GM12878 (cell line): Measurements from ENCODE around the gene ZNF385C. TPM values are rescaled to one million over a fixed set of nuclear protein-coding genes. Genes with fewer than 3 reads are reported as not detected.

Source experiments
- ATAC-seq: fragments of 200-7000 bp; cut with Tn5 transposase; 3 replicates; pipeline ENCODE4 v1.9.1; 2020; ENCODE audit warnings: mild to moderate bottlenecking, moderate library complexity
- BruUV-seq: library from RNA; stranded (reverse); fragments of 400-500 nt; replicated peaks from 2 replicates; lab custom pipeline; 2021; lab: Mats Ljungman, UMichigan
- CTCF ChIA-PET: fragments of 300-600 bp; sonication (Branson Sonifier 250); formaldehyde crosslinking; extraction: SDS; loops from one replicate; lab custom pipeline; 2021; ENCODE audit warnings: inconsistent platforms; lab: Yijun Ruan, JAX
- POLR2A ChIA-PET: fragments of 350-600 bp; formaldehyde crosslinking; extraction: SDS; loops from one replicate; lab custom pipeline; 2021; ENCODE audit warnings: inconsistent platforms; lab: Charles Lee
- RAD21 ChIA-PET: fragments of 300-600 bp; sonication (Branson Sonifier 250); formaldehyde crosslinking; loops from one replicate; lab custom pipeline; 2023; ENCODE audit warnings: antibody characterized with exemption; ENCODE audit not compliant: unreplicated experiment; lab: Charles Lee
- SMC1A ChIA-PET: fragments of 300-600 bp; sonication (Branson Sonifier 250); formaldehyde crosslinking; loops from one replicate; lab custom pipeline; 2023; ENCODE audit not compliant: unreplicated experiment, uncharacterized antibody; lab: Charles Lee
- DNase-seq: peaks from one replicate; pipeline ENCODE4 v3.0.0-alpha.2; 2011; ENCODE audit warnings: low read depth, low spot score
- FAIRE-seq: peaks from 3 replicates; lab custom pipeline; 2011; peaks lifted over from hg19 to GRCh38; lab: Jason Lieb, UNC
- H2AFZ ChIP-seq: 2 replicates; pipeline ENCODE4 v1.6.0; 2011; ENCODE audit warnings: low read depth, low read length, control low read depth; ENCODE audit not compliant: control insufficient read depth
- H3K27ac ChIP-seq: 2 replicates; pipeline ENCODE4 v1.5.1; 2011; ENCODE audit warnings: control low read depth; ENCODE audit not compliant: control insufficient read depth, insufficient read depth
- H3K27me3 ChIP-seq, 2 experiments: replicated peaks in 1 of 2; 2 replicates each; pipeline versions ENCODE4 v1.6.0 to v1.6.1; 2011; ENCODE audit warnings: low read length in 1 of 2; ENCODE audit not compliant: control insufficient read depth in 2 of 2, insufficient read depth in 2 of 2
- H3K36me3 ChIP-seq, 2 experiments: 2 replicates each; pipeline ENCODE4 v1.5.1; 2011; ENCODE audit warnings: low read length in 1 of 2; ENCODE audit not compliant: control insufficient read depth in 2 of 2, insufficient read depth in 2 of 2
- H3K4me1 ChIP-seq: 2 replicates; pipeline ENCODE4 v1.6.1; 2011; ENCODE audit warnings: mild to moderate bottlenecking, low read length, moderate library complexity, mixed read lengths; ENCODE audit not compliant: control insufficient read depth, insufficient read depth
- H3K4me2 ChIP-seq: 2 replicates; pipeline ENCODE4 v1.6.0; 2011; ENCODE audit warnings: control low read depth; ENCODE audit not compliant: control insufficient read depth, insufficient read depth
- H3K4me3 ChIP-seq: fragments of 200-600 bp; sonication (generic); 2 replicates; pipeline ENCODE4 v1.5.1; 2016
- H3K79me2 ChIP-seq: 2 replicates; pipeline ENCODE4 v1.6.0; 2011; ENCODE audit warnings: low read length; ENCODE audit not compliant: control insufficient read depth, insufficient read depth
- H3K9ac ChIP-seq: 2 replicates; pipeline ENCODE4 v1.8.0; 2011; ENCODE audit warnings: low read length, control low read depth, mixed read lengths; ENCODE audit not compliant: control insufficient read depth, insufficient read depth
- H3K9me3 ChIP-seq: replicated peaks from 3 replicates; pipeline ENCODE4 v1.5.1; 2011; ENCODE audit warnings: mild to moderate bottlenecking, low read length; ENCODE audit not compliant: control insufficient read depth, insufficient read depth
- H4K20me1 ChIP-seq: 2 replicates; pipeline ENCODE4 v1.6.0; 2011; ENCODE audit not compliant: control insufficient read depth, insufficient read depth
- ATF7 ChIP-seq: fragments of 450-650 bp; IDR thresholded peaks from 2 replicates; pipeline ENCODE4 v1.6.1; 2016; ENCODE audit warnings: low read depth, mild to moderate bottlenecking
- CHD4 ChIP-seq: fragments of 200-600 bp; sonication (generic); IDR thresholded peaks from 2 replicates; pipeline ENCODE4 v1.6.1; 2016; ENCODE audit warnings: mild to moderate bottlenecking
- ESRRA ChIP-seq: IDR thresholded peaks from 2 replicates; pipeline ENCODE4 v1.6.1; 2012; ENCODE audit warnings: mild to moderate bottlenecking, low read length, improper control_type of control experiment
- HCFC1 ChIP-seq: fragments of 150-350 bp; IDR thresholded peaks from 2 replicates; pipeline ENCODE4 v1.6.1; 2014; ENCODE audit warnings: low read length
- IKZF1 ChIP-seq: fragments of 450-650 bp; conservative IDR thresholded peaks from 2 replicates; pipeline ENCODE4 v1.6.1; 2017; ENCODE audit warnings: antibody characterized with exemption, mild to moderate bottlenecking
- IKZF2 ChIP-seq, 2 experiments: fragments of 450-650 bp; IDR thresholded peaks; 2 replicates each; pipeline ENCODE4 v1.6.1; 2017; ENCODE audit warnings: mild to moderate bottlenecking in 2 of 2, moderate library complexity in 2 of 2
- NFYA ChIP-seq: IDR thresholded peaks from 2 replicates; pipeline ENCODE4 v1.6.1; 2011; ENCODE audit warnings: low read depth, mild to moderate bottlenecking, low read length, improper control_type of control experiment, borderline replicate concordance
- NFYB ChIP-seq: IDR thresholded peaks from 2 replicates; pipeline ENCODE4 v1.6.1; 2011; ENCODE audit warnings: low read depth, mild to moderate bottlenecking, low read length, improper control_type of control experiment, moderate library complexity; ENCODE audit not compliant: insufficient read depth
- NRF1 ChIP-seq: conservative IDR thresholded peaks from 2 replicates; pipeline ENCODE4 v1.6.1; 2011; ENCODE audit warnings: mild to moderate bottlenecking, low read depth, low read length, improper control_type of control experiment
- PAX5 ChIP-seq: IDR thresholded peaks from 2 replicates; pipeline ENCODE4 v1.6.1; 2011; ENCODE audit warnings: low read depth, low read length, borderline replicate concordance
- TBL1XR1 ChIP-seq: IDR thresholded peaks from 2 replicates; pipeline ENCODE4 v1.6.1; 2012; ENCODE audit warnings: low read depth, low read length, improper control_type of control experiment
- ZNF384 ChIP-seq: IDR thresholded peaks from 2 replicates; pipeline ENCODE4 v1.6.1; 2012; ENCODE audit warnings: low read depth, mild to moderate bottlenecking, low read length, improper control_type of control experiment, borderline replicate concordance
- WGBS: methylation state at CpG from one replicate; pipeline ENCODE4 v1.1.6; 2016; ENCODE audit warnings: low lambda C conversion rate; ENCODE audit not compliant: insufficient replicate concordance, insufficient coverage; ENCODE audit errors: missing lambda C conversion rate; 5-methylcytosine and 5-hydroxymethylcytosine counted together
- in situ Hi-C: fragments of 300-500 bp; cut with MboI; formaldehyde crosslinking; loops from 9 replicates; pipeline ENCODE4 v1.14.3; 2018; ENCODE audit warnings: mixed read lengths
- intact Hi-C: fragments of 100-400 bp; cut with micrococcal nuclease; formaldehyde crosslinking; loops from one replicate; pipeline ENCODE4 v1.14.2; 2022; ENCODE audit not compliant: unreplicated experiment
- polyA plus RNA-seq, 11 experiments: library from polyadenylated mRNA; depleted of rRNA in 4 of 11; unstranded in 6 of 11; stranded (reverse) in 5 of 11; fragments of >200 nt; fragmentation: Nextera tagmentation in 4 of 11; fragmentation: Illumina TruSeq in 1 of 11; extraction: Ambion mirVana in 4 of 11; extraction: Trizol in 1 of 11; gene quantifications; 1 replicate in 1 of 11; 2 replicates in 10 of 11; pipeline versions ENCODE4 v1.2.1 to v1.2.3, GENCODE V29; 2011 to 2016; ENCODE audit warnings: inconsistent platforms in 2 of 11, missing spikeins in 2 of 11, low read depth in 1 of 11
- total RNA-seq, 4 experiments: library from RNA; depleted of rRNA in 3 of 4; stranded (reverse); fragments of >200 nt in 3 of 4; fragmentation: Illumina TruSeq in 1 of 4; extraction: Trizol in 1 of 4; gene quantifications; 2 replicates each; pipeline versions ENCODE4 v1.2.1 to v1.2.3, GENCODE V29; 2013 to 2021
- TF ChIP-seq, protein P1 (sequence below): fragments of 450-650 bp; IDR thresholded peaks from 2 replicates; pipeline ENCODE4 v1.6.1; 2017; ENCODE audit warnings: antibody characterized with exemption, mild to moderate bottlenecking, moderate library complexity
- TF ChIP-seq, protein P2 (sequence below): fragments of 450-650 bp; formaldehyde crosslinking; IDR thresholded peaks from 2 replicates; pipeline ENCODE4 v1.5.0; 2022; ENCODE audit warnings: mild to moderate bottlenecking, missing genetic modification characterization

ZNF385C gene
- total and polyA plus RNA-seq, 10 of the 15 experiments (the other 5 are each of a cell fraction or from before 2014, with no cell fraction given) = 0.06 to 0.20 (median 0.07) TPM; not detected in 5

DNA sequence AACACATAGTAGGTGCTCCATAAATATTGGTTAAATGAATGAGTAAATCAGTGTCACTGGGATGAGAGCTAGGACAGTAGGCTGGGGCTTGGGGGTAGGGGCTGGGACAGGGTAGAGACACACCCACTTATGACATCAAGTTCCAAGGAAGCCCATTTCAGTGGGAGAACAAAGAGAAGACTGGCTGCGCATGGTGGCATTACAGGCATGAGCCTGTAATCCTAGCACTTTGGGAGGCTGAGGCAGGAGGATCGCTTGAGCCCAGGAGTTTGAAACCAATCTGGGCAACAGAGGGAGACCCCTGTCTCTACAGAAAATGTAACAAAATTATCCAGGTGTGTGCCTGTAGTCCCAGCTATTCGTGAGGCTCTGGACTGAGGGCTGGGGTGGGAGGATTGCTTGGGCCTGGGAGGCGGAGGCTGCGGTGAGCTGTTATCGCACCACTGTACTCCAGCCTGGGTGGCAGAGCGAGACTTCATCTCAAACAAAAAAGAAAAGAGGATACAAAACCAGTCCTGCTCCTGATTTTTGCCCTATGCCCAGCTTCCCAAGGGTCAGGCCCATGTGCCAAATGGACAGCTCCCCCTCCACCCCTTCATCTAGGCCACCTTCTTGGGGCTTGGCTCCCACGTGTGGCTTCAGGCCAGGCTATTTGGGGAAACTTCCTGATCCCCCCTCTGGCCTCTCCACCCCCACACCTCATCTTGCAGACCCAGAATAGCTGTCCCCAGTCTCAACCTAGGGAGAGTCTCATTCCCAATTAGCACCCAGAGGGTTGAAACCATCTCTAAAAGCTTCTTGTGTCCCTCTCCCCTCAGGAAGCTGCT, 7.1 kb downstream of the ZNF385C start (continued):
- no peak for TF ChIP-seq ESRRA
- no peak for TF ChIP-seq ZNF384

DNA sequence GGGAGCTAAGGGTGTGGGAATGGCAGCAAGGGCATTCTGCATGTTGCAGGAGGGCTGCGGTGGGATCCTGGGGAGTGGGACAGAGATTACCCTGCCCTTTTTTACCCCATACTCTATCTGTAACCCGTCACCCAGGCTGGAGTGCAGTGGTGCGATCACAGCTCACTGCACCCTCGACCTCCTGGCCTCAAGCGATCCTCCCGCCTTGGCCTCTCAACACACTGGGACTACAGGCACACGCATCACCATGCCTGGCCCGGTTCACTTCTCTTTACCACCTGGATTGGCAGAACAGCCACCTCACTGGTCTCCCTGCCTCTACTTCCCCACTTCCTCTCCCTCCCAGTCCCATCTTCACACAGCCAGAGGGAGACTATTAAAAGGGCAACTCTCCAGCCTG, 9.5 kb downstream of the ZNF385C start:
- Histone ChIP-seq H3K4me1 (no peaks in the 10 kb centered on the region), H3K27me3 (no peaks in the 10 kb centered on the region; a peak in 2 of 4 replicates), H4K20me1 (no peaks in the 10 kb centered on the region), H3K4me3 (no peak overlapping the region), H3K9me3 (no peaks in the 10 kb centered on the region), H3K4me2 (no peak overlapping the region), H3K79me2 (no peaks in the 10 kb centered on the region), H3K27ac (no peak overlapping the region), H3K36me3 (no peaks in the 10 kb centered on the region), H2AFZ (no peak overlapping the region), H3K9ac (no peak overlapping the region)
- ATAC-seq (no peak), FAIRE-seq (no peak), DNase-seq (no peak)
- ChIA-PET SMC1A (no interaction called here), POLR2A (no interaction called here), RAD21 (no interaction called here), CTCF (interaction anchor here (3.0 kb wide), 1 partner anchor 12 kb away, joined by 10 read pairs; no protein-coding TSS in a partner anchor)
- intact Hi-C loops (no loop called here), in situ Hi-C loops (no loop called here)
- BruUV-seq = no TSS peak
- 54% methylated on average over 8 of the region's 8 CpGs for WGBS
- TF ChIP-seq, protein P1, sequence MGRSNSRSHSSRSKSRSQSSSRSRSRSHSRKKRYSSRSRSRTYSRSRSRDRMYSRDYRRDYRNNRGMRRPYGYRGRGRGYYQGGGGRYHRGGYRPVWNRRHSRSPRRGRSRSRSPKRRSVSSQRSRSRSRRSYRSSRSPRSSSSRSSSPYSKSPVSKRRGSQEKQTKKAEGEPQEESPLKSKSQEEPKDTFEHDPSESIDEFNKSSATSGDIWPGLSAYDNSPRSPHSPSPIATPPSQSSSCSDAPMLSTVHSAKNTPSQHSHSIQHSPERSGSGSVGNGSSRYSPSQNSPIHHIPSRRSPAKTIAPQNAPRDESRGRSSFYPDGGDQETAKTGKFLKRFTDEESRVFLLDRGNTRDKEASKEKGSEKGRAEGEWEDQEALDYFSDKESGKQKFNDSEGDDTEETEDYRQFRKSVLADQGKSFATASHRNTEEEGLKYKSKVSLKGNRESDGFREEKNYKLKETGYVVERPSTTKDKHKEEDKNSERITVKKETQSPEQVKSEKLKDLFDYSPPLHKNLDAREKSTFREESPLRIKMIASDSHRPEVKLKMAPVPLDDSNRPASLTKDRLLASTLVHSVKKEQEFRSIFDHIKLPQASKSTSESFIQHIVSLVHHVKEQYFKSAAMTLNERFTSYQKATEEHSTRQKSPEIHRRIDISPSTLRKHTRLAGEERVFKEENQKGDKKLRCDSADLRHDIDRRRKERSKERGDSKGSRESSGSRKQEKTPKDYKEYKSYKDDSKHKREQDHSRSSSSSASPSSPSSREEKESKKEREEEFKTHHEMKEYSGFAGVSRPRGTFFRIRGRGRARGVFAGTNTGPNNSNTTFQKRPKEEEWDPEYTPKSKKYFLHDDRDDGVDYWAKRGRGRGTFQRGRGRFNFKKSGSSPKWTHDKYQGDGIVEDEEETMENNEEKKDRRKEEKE = no peak
- no peak for TF ChIP-seq NFYB
- no peak for TF ChIP-seq IKZF1
- TF ChIP-seq NFYA = no peak
- TF ChIP-seq, protein P2, sequence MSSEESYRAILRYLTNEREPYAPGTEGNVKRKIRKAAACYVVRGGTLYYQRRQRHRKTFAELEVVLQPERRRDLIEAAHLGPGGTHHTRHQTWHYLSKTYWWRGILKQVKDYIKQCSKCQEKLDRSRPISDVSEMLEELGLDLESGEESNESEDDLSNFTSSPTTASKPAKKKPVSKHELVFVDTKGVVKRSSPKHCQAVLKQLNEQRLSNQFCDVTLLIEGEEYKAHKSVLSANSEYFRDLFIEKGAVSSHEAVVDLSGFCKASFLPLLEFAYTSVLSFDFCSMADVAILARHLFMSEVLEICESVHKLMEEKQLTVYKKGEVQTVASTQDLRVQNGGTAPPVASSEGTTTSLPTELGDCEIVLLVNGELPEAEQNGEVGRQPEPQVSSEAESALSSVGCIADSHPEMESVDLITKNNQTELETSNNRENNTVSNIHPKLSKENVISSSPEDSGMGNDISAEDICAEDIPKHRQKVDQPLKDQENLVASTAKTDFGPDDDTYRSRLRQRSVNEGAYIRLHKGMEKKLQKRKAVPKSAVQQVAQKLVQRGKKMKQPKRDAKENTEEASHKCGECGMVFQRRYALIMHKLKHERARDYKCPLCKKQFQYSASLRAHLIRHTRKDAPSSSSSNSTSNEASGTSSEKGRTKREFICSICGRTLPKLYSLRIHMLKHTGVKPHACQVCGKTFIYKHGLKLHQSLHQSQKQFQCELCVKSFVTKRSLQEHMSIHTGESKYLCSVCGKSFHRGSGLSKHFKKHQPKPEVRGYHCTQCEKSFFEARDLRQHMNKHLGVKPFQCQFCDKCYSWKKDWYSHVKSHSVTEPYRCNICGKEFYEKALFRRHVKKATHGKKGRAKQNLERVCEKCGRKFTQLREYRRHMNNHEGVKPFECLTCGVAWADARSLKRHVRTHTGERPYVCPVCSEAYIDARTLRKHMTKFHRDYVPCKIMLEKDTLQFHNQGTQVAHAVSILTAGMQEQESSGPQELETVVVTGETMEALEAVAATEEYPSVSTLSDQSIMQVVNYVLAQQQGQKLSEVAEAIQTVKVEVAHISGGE (CRISPR knock-in tag) = no peak
- TF ChIP-seq IKZF2 (IDR thresholded peaks at IDR 0.05) = no peak
- no peak for TF ChIP-seq CHD4
- TF ChIP-seq TBL1XR1 = no peak
- TF ChIP-seq PAX5 = no peak
- TF ChIP-seq NRF1 = no peak
- no peak for TF ChIP-seq HCFC1
- TF ChIP-seq ATF7 = no peak
